Astrocyte of the cerebellum (primary cell): ENCODE results near the gene RFT1.

Source experiments
- DNase-seq: peaks from one replicate; pipeline ENCODE4 v3.0.0-alpha.2; 2011; ENCODE audit warnings: low read depth
- H3K4me3 ChIP-seq: 2 replicates; pipeline ENCODE4 v1.5.1; 2011; ENCODE audit warnings: mild to moderate bottlenecking, low read depth, low read length, moderate library complexity
- CTCF ChIP-seq: IDR thresholded peaks from 2 replicates; pipeline ENCODE4 v1.5.1; 2012; ENCODE audit warnings: low read length, low read depth, moderate library complexity, mild to moderate bottlenecking; ENCODE audit errors: missing control alignments
- in situ Hi-C: cut with HindIII; loops from 2 replicates; pipeline ENCODE4 v1.10.0; 2017; ENCODE audit warnings: low sequenced_read_pairs

RFT1 gene

GRCh38 chr3:53126601-53127000 lies 3.6 kb downstream of the RFT1 start:
- in situ Hi-C loops = no loop called here
- no peak for TF ChIP-seq CTCF
- no peak overlapping the region for H3K4me3 ChIP-seq
- no peak for DNase-seq

- DNase-seq = no peak
- in situ Hi-C loops = no loop called here
- no peak for TF ChIP-seq CTCF
Observed at GRCh38 chr3:53123953-53124352, 6.3 kb downstream of the RFT1 start.

GRCh38 chr3:53123510-53123909 lies 6.7 kb downstream of the RFT1 start:
- no peak for DNase-seq
- in situ Hi-C loops = no loop called here
- no peak for TF ChIP-seq CTCF
- H3K4me3 ChIP-seq = no peak overlapping the region

More at GRCh38 chr3:53123953-53124352, 6.3 kb downstream of the RFT1 start:
- no peak overlapping the region for H3K4me3 ChIP-seq

- DNase-seq = no peak
- no peak for TF ChIP-seq CTCF
- H3K4me3 ChIP-seq = no peak overlapping the region
- in situ Hi-C loops = no loop called here
Observed at GRCh38 chr3:53122933-53123305, 7.3 kb downstream of the RFT1 start.

- no peak for DNase-seq
- in situ Hi-C loops = no loop called here
- H3K4me3 ChIP-seq = no peak overlapping the region
- TF ChIP-seq CTCF = no peak
Observed at GRCh38 chr3:53122255-53122932, 7.8 kb downstream of the RFT1 start.

- no peak overlapping the region for H3K4me3 ChIP-seq
- in situ Hi-C loops = no loop called here
- TF ChIP-seq CTCF = no peak
- no peak for DNase-seq
Observed at GRCh38 chr3:53120336-53120735, 9.9 kb downstream of the RFT1 start.
